Tibial artery (tissue), 4 donors: ENCODE data around the gene MYCN.
A peak's percentile ranks its signal among the peaks of the same experiment; 100 is the strongest.
"Not testable (repeated sequence)": the region's sequence is repeated elsewhere in the genome, so short reads cannot be mapped to it uniquely, and the experiment has no call there.

Source experiments
- DNase-seq, 2 donors: peaks; one replicate each; pipeline ENCODE4 v3.0.0-alpha.2; 2019
- H3K27ac ChIP-seq, 2 donors: fragments of 200-600 bp; sonication (generic) in 1 of 2; 1 replicate in 1 of 2; 2 replicates in 1 of 2; pipeline ENCODE4 v1.5.1; 2018 to 2019; ENCODE audit warnings: mild to moderate bottlenecking in 1 of 2
- H3K27me3 ChIP-seq, 2 donors: fragments of 200-600 bp; sonication (generic) in 1 of 2; one replicate each; pipeline versions ENCODE4 v1.5.1 to v1.6.0; 2016 to 2019
- H3K36me3 ChIP-seq, 3 donors: fragments of 200-600 bp; sonication (generic) in 2 of 3; one replicate each; pipeline ENCODE4 v1.5.1; 2016 to 2019; ENCODE audit warnings: mild to moderate bottlenecking in 2 of 3
- H3K4me1 ChIP-seq, 4 donors: fragments of 200-600 bp; sonication (generic) in 2 of 4; 1 replicate in 3 of 4; 2 replicates in 1 of 4; pipeline ENCODE4 v1.5.1; 2016 to 2019
- H3K4me3 ChIP-seq, 2 donors: fragments of 200-600 bp; sonication (generic) in 1 of 2; 1 replicate in 1 of 2; 2 replicates in 1 of 2; pipeline ENCODE4 v1.5.1; 2018 to 2019; ENCODE audit warnings: mild to moderate bottlenecking in 2 of 2
- H3K9me3 ChIP-seq, 3 donors: fragments of 200-600 bp; sonication (generic) in 1 of 3; one replicate each; pipeline ENCODE4 v1.5.1; 2016 to 2019
- CTCF ChIP-seq, 2 experiments: fragments of 200-600 bp in 1 of 2; fragments of 450-650 bp in 1 of 2; IDR thresholded peaks; one replicate each; pipeline ENCODE4 v1.5.1; 2017 to 2019; ENCODE audit warnings: antibody characterized with exemption in 2 of 2, mild to moderate bottlenecking in 1 of 2, moderate library complexity in 1 of 2
- intact Hi-C: fragments of 100-400 bp; cut with DNase I; formaldehyde crosslinking; loops from one replicate; pipeline ENCODE4 v1.15.0; 2023; ENCODE audit warnings: low total_unique reads

The MYCN gene

GRCh38 chr2:15925819-15926218, 14.5 kb upstream of the MYCN start:
- intact Hi-C loops, result no loop called here
- Histone ChIP-seq H3K4me3 (no peak overlapping the region), H3K27me3 (peaks cover 0 to 15% of the 10 kb centered on the region in 2 donors), H3K36me3 (no peaks in the 10 kb centered on the region), H3K27ac (no peak overlapping the region), H3K4me1 (no peaks in the 10 kb centered on the region), H3K9me3 (no peaks in the 10 kb centered on the region)
- no peak for TF ChIP-seq CTCF (IDR thresholded peaks at IDR 0.05)
- no peak for DNase-seq

- H3K36me3 ChIP-seq, result no peaks in the 10 kb centered on the region
- peaks cover 0 to 11% of the 10 kb centered on the region in 2 donors for H3K27me3 ChIP-seq
- no peaks in the 10 kb centered on the region for H3K9me3 ChIP-seq
- no peak for DNase-seq
- H3K27ac ChIP-seq, result no peak overlapping the region
- no peak for TF ChIP-seq CTCF (IDR thresholded peaks at IDR 0.05)
- no peak overlapping the region for H3K4me3 ChIP-seq
- no peaks in the 10 kb centered on the region for H3K4me1 ChIP-seq
- intact Hi-C loops, result no loop called here
Measured at GRCh38 chr2:15926252-15926651, 14.1 kb upstream of the MYCN start.

- no peaks in the 10 kb centered on the region for H3K4me1 ChIP-seq
- intact Hi-C loops, result no loop called here
- H3K9me3 ChIP-seq, result no peaks in the 10 kb centered on the region
- H3K27ac ChIP-seq, result no peak overlapping the region
- TF ChIP-seq CTCF (IDR thresholded peaks at IDR 0.05), result no peak
- no peaks in the 10 kb centered on the region for H3K36me3 ChIP-seq
- no peak overlapping the region for H3K4me3 ChIP-seq
- DNase-seq, result no peak
- H3K27me3 ChIP-seq, result peaks cover 0 to 11% of the 10 kb centered on the region in 2 donors
Measured at GRCh38 chr2:15927551-15928218, 12.7 kb upstream of the MYCN start.

GRCh38 chr2:15929008-15929407, 11.3 kb upstream of the MYCN start:
- DNase-seq, intact Hi-C loops, H3K9me3 ChIP-seq: not testable (repeated sequence)

GRCh38 chr2:15929861-15930260, 10.5 kb upstream of the MYCN start:
- intact Hi-C loops, result no loop called here
- H3K36me3 ChIP-seq, result no peaks in the 10 kb centered on the region
- no peak for TF ChIP-seq CTCF (IDR thresholded peaks at IDR 0.05)

More at GRCh38 chr2:15929008-15929407, 11.3 kb upstream of the MYCN start:
- H3K27me3 ChIP-seq, H3K4me1 ChIP-seq, H3K27ac ChIP-seq, H3K4me3 ChIP-seq, H3K36me3 ChIP-seq: not testable (repeated sequence)

GRCh38 chr2:15930589-15931318, 9.6 kb upstream of the MYCN start:
- peaks cover 0 to 7% of the 10 kb centered on the region in 2 donors for H3K27me3 ChIP-seq
- intact Hi-C loops, result no loop called here
- H3K9me3 ChIP-seq, result no peaks in the 10 kb centered on the region
- H3K4me3 ChIP-seq, result no peak overlapping the region
- H3K27ac ChIP-seq, result no peak overlapping the region
- no peaks in the 10 kb centered on the region for H3K36me3 ChIP-seq
- no peak for TF ChIP-seq CTCF (IDR thresholded peaks at IDR 0.05)
- H3K4me1 ChIP-seq, result no peaks in the 10 kb centered on the region
- DNase-seq, result peak in 1 of 2 donors; percentile 6

More at GRCh38 chr2:15929861-15930260, 10.5 kb upstream of the MYCN start:
- no peak for DNase-seq
- Histone ChIP-seq H3K9me3 (no peaks in the 10 kb centered on the region), H3K27me3 (peaks cover 0 to 7% of the 10 kb centered on the region in 2 donors), H3K4me1 (no peaks in the 10 kb centered on the region), H3K27ac (no peak overlapping the region), H3K4me3 (no peak overlapping the region)
